Erythroblast (primary cell): ENCODE results near the gene TNNT2.

Experiments
- GATA1 ChIP-seq: IDR thresholded peaks from 2 replicates; pipeline ENCODE4 v1.6.1; 2011; ENCODE audit warnings: low read depth, mild to moderate bottlenecking, control low read depth, low read length, moderate library complexity
- POLR2A ChIP-seq: IDR thresholded peaks from 2 replicates; pipeline ENCODE4 v1.6.1; 2011; ENCODE audit warnings: mild to moderate bottlenecking, low read length

- no peak for TF ChIP-seq POLR2A
- no peak for TF ChIP-seq GATA1
These were observed 16.4 kb downstream of the TNNT2 start for GRCh38 chr1:201360901-201361651.
